ENCODE results near the gene CDHR4. TPM values are rescaled to one million over a fixed set of nuclear protein-coding genes. Genes with fewer than 3 reads are reported as not detected.
"Not testable (repeated sequence)": the region's sequence is repeated elsewhere in the genome, so short reads cannot be mapped to it uniquely, and the experiment has no call there.

Gene CDHR4
- total RNA-seq, 2 experiments from 2014 or later: 0.32 TPM; not detected in 1

DNA sequence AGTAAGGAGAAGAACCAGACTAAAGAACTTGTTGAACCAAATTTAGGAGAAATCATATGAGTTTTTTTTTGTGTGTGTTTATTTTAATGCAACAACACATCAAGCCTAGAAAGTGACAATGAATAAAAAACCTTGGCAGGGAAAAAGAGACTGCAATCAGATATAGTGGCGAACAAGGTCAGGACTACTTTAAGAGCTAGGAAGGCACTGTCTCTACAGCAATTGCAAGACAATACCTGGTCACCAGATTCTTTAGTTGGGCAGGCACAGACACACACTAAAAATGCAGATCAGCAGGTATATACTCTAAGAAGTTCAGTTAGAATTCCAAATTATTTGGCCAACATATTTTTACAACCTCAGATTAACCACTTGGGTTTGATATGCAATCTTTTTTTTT lies 45.1 kb downstream of the CDHR4 start:
- Histone ChIP-seq H3K27ac (ENCODE audit: low read depth, low read length, poor library complexity, severe bottlenecking) (no peak overlapping the region), H3K4me2 (ENCODE audit: low read length) (no peak overlapping the region), H4K20me1 (ENCODE audit: insufficient read depth, low read length) (no peaks in the 10 kb centered on the region), H3K9me3 (ENCODE audit: low read length) (no peaks in the 10 kb centered on the region), H3K79me2 (ENCODE audit: insufficient read depth, low read depth, low read length) (peaks cover 9% of the 10 kb centered on the region; the same call in 1 of the 2 replicates), H3K4me3 (ENCODE audit: low read depth, low read length, poor library complexity, severe bottlenecking) (no peak overlapping the region), H2AFZ (ENCODE audit: low read length) (no peak overlapping the region), H3K36me3 (ENCODE audit: insufficient read depth, low read length) (no peaks in the 10 kb centered on the region), H3K9me2 (ENCODE audit: insufficient read depth, low read length) (no peaks in the 10 kb centered on the region), H3K4me1 (ENCODE audit: insufficient read depth, low read length, poor library complexity, severe bottlenecking) (no peaks in the 10 kb centered on the region)
- POLR2A ChIA-PET: interaction anchor here (1.1 kb wide), 1 partner anchor 27 kb away, joined by 3 read pairs; no protein-coding TSS in a partner anchor
- no peak for DNase-seq (ENCODE audit: low spot score)
- TF ChIP-seq, protein P1, sequence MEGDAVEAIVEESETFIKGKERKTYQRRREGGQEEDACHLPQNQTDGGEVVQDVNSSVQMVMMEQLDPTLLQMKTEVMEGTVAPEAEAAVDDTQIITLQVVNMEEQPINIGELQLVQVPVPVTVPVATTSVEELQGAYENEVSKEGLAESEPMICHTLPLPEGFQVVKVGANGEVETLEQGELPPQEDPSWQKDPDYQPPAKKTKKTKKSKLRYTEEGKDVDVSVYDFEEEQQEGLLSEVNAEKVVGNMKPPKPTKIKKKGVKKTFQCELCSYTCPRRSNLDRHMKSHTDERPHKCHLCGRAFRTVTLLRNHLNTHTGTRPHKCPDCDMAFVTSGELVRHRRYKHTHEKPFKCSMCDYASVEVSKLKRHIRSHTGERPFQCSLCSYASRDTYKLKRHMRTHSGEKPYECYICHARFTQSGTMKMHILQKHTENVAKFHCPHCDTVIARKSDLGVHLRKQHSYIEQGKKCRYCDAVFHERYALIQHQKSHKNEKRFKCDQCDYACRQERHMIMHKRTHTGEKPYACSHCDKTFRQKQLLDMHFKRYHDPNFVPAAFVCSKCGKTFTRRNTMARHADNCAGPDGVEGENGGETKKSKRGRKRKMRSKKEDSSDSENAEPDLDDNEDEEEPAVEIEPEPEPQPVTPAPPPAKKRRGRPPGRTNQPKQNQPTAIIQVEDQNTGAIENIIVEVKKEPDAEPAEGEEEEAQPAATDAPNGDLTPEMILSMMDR (conservative IDR thresholded peaks at IDR 0.05; ENCODE audit: low read length): no peak
- no peak for TF ChIP-seq EZH2phosphoT487 (IDR thresholded peaks at IDR 0.05; ENCODE audit: borderline replicate concordance, low read depth, low read length)
- CTCF ChIA-PET (ENCODE audit: unreplicated experiment): no interaction called here
- BruUV-seq (replicated peaks): no TSS peak
- intact Hi-C loops (cut with micrococcal nuclease; ENCODE audit: unreplicated experiment): no loop called here

DNA sequence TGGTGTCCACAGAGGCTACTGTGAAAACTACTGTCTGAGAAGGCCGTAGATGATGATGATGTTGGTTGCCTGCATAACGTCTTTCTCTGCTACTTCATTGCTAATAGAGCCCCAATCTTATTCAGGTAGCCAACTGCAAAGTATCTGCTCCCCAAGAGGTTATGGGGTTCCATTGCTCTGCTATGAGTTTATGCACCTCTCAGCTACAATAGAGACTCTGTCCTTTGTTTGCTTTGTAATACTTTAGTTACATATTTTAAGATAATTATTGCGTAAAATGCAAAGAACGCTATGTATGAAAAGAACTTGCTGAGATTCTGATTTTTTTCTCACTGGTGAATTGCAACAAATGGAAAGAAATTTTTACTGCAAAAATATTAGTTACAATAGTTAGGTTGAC lies 48.2 kb downstream of the CDHR4 start:
- H3K9me3 ChIP-seq (ENCODE audit: low read length): no peaks in the 10 kb centered on the region
- intact Hi-C loops (cut with micrococcal nuclease; ENCODE audit: unreplicated experiment): no loop called here
- peaks cover 8% of the 10 kb centered on the region; the same call in 1 of the 2 replicates for H3K36me3 ChIP-seq (ENCODE audit: insufficient read depth, low read length)
- H2AFZ ChIP-seq (ENCODE audit: low read length): no peak overlapping the region
- no peak overlapping the region for H3K4me3 ChIP-seq (ENCODE audit: low read depth, low read length, poor library complexity, severe bottlenecking)
- no peak for TF ChIP-seq EZH2phosphoT487 (IDR thresholded peaks at IDR 0.05; ENCODE audit: borderline replicate concordance, low read depth, low read length)
- TF ChIP-seq, protein P1 (conservative IDR thresholded peaks at IDR 0.05; ENCODE audit: low read length): no peak
- no peak overlapping the region for H3K27ac ChIP-seq (ENCODE audit: low read depth, low read length, poor library complexity, severe bottlenecking)
- no peaks in the 10 kb centered on the region for H4K20me1 ChIP-seq (ENCODE audit: insufficient read depth, low read length)
- ChIA-PET POLR2A (no interaction called here), CTCF (ENCODE audit: unreplicated experiment) (no interaction called here)
- no peaks in the 10 kb centered on the region for H3K9me2 ChIP-seq (ENCODE audit: insufficient read depth, low read length)
- no peaks in the 10 kb centered on the region for H3K4me1 ChIP-seq (ENCODE audit: insufficient read depth, low read length, poor library complexity, severe bottlenecking)
- no peak for DNase-seq (ENCODE audit: low spot score)
- BruUV-seq (replicated peaks): no TSS peak
- H3K4me2 ChIP-seq (ENCODE audit: low read length): no peak overlapping the region
- peaks cover 9% of the 10 kb centered on the region; the same call in 1 of the 2 replicates for H3K79me2 ChIP-seq (ENCODE audit: insufficient read depth, low read depth, low read length)

DNA sequence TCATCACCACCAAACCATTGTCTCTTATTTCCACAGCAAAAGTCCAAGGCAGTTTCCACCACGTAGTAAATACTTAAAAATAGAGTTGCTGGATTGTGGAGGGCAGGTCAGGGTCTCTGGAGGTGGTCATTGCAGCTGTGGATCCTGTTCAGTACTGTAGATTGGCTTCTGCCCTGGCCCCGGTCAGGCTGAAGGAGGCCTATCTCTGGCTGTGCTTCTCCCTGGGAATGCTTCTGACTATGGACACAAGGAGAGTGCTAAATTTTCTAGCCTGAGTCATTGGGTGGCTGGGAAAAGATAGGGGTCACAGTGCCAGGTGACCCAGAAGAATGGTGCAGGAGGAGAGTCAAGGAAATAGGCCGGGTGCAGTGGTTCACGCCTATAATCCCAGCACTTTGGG lies 49.6 kb downstream of the CDHR4 start:
- peaks cover 8% of the 10 kb centered on the region; the same call in 1 of the 2 replicates for H3K36me3 ChIP-seq (ENCODE audit: insufficient read depth, low read length)
- no peak for DNase-seq (ENCODE audit: low spot score)
- POLR2A ChIA-PET: no interaction called here
- no peak for TF ChIP-seq EZH2phosphoT487 (IDR thresholded peaks at IDR 0.05; ENCODE audit: borderline replicate concordance, low read depth, low read length)
- TF ChIP-seq, protein P1 (conservative IDR thresholded peaks at IDR 0.05; ENCODE audit: low read length): no peak
- no peaks in the 10 kb centered on the region for H3K9me2 ChIP-seq (ENCODE audit: insufficient read depth, low read length)
- no peaks in the 10 kb centered on the region for H3K4me1 ChIP-seq (ENCODE audit: insufficient read depth, low read length, poor library complexity, severe bottlenecking)
- no peaks in the 10 kb centered on the region for H4K20me1 ChIP-seq (ENCODE audit: insufficient read depth, low read length)
- peaks cover 5% of the 10 kb centered on the region; the same call in 1 of the 2 replicates for H3K79me2 ChIP-seq (ENCODE audit: insufficient read depth, low read depth, low read length)
- H3K4me3 ChIP-seq (ENCODE audit: low read depth, low read length, poor library complexity, severe bottlenecking): no peak overlapping the region
- BruUV-seq (replicated peaks): no TSS peak
- intact Hi-C loops (cut with micrococcal nuclease; ENCODE audit: unreplicated experiment): no loop called here
- no peaks in the 10 kb centered on the region for H3K9me3 ChIP-seq (ENCODE audit: low read length)
- no peak overlapping the region for H3K27ac ChIP-seq (ENCODE audit: low read depth, low read length, poor library complexity, severe bottlenecking)
- CTCF ChIA-PET (ENCODE audit: unreplicated experiment): no interaction called here
- H3K4me2 ChIP-seq (ENCODE audit: low read length): no peak overlapping the region
- no peak overlapping the region for H2AFZ ChIP-seq (ENCODE audit: low read length)

DNA sequence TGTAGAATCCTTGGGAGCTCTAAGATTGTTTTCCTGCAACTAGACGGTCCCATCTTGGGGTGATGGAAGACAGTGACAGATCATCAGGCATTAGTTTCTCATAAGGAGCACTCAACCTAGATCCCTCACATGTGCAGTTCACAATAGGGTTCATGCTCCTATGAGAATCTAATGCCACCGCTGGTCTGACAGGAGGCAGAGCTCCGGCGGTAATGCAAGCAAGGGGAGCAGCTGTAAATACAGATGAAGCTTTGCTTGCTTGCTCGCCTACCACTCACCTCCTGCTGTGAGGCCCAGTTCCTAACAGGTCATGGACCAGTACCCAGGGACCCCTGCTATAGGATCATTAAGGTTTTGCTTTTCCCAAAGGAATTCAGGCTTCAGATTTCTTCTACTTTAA lies 50.8 kb downstream of the CDHR4 start:
- intact Hi-C loops (cut with micrococcal nuclease; ENCODE audit: unreplicated experiment); DNase-seq (ENCODE audit: low spot score); H3K79me2 ChIP-seq (ENCODE audit: insufficient read depth, low read depth, low read length); H3K9me2 ChIP-seq (ENCODE audit: insufficient read depth, low read length); H3K27ac ChIP-seq (ENCODE audit: low read depth, low read length, poor library complexity, severe bottlenecking); H3K4me2 ChIP-seq (ENCODE audit: low read length); H3K4me3 ChIP-seq (ENCODE audit: low read depth, low read length, poor library complexity, severe bottlenecking); BruUV-seq (replicated peaks); CTCF ChIA-PET (ENCODE audit: unreplicated experiment); H3K4me1 ChIP-seq (ENCODE audit: insufficient read depth, low read length, poor library complexity, severe bottlenecking); H4K20me1 ChIP-seq (ENCODE audit: insufficient read depth, low read length); H3K9me3 ChIP-seq (ENCODE audit: low read length); H2AFZ ChIP-seq (ENCODE audit: low read length): not testable (repeated sequence)
- peaks cover 12% of the 10 kb centered on the region; the same call in 1 of the 2 replicates for H3K36me3 ChIP-seq (ENCODE audit: insufficient read depth, low read length)
- POLR2A ChIA-PET: interaction anchor here (1.0 kb wide), 1 partner anchor 25 kb away, joined by 3 read pairs; no protein-coding TSS in a partner anchor

Measured in OCI-LY7 (cell line).